Suppressor macrophage treated with lipopolysaccharide for 4 hours (primary cell): ENCODE measurements around the gene OR13C5.
A peak's percentile ranks its signal among the peaks of the same experiment; 100 is the strongest.
"Not testable (repeated sequence)": the region's sequence is repeated elsewhere in the genome, so short reads cannot be mapped to it uniquely, and the experiment has no call there.

Source experiments
- DNase-seq: peaks from one replicate; pipeline ENCODE4 v3.0.0-alpha.2; 2020

The OR13C5 gene

GRCh38 chr9:104599313-104599712 is at the start of gene OR13C5:
Gene OR13C5, minus strand, starts transcription at chr9:104599413. Its CDS starts 0 bp downstream, at chr9:104599413.
- not testable (repeated sequence) for DNase-seq

- DNase-seq, result no peak
Measured at GRCh38 chr9:104635456-104635855, 36.2 kb upstream of the OR13C5 start.

- DNase-seq, result no peak
Measured at GRCh38 chr9:104633976-104634520, 34.8 kb upstream of the OR13C5 start.

- peak; percentile 3 for DNase-seq
Measured at GRCh38 chr9:104625964-104626363, 26.8 kb upstream of the OR13C5 start.

GRCh38 chr9:104618104-104618503 is 18.9 kb upstream of the OR13C5 start, which contains the start of gene OR13C9:
Gene OR13C9, minus strand, starts transcription at chr9:104618204. Its CDS starts 0 bp downstream, at chr9:104618204.
- DNase-seq, result no peak

- DNase-seq, result no peak
Measured at GRCh38 chr9:104617418-104617817, 18.2 kb upstream of the OR13C5 start.

- DNase-seq, result no peak
Measured at GRCh38 chr9:104611213-104611612, 12.0 kb upstream of the OR13C5 start.

- no peak for DNase-seq
Measured at GRCh38 chr9:104608336-104608735, 9.1 kb upstream of the OR13C5 start.

GRCh38 chr9:104606152-104606551 is 6.9 kb upstream of the OR13C5 start:
- no peak for DNase-seq

- not testable (repeated sequence) for DNase-seq
Measured at GRCh38 chr9:104605527-104605926, 6.3 kb upstream of the OR13C5 start, which contains the start of gene OR13C2. Gene OR13C2, minus strand, starts transcription at chr9:104605627. Its CDS starts 0 bp downstream, at chr9:104605627.

GRCh38 chr9:104604801-104605200 is 5.6 kb upstream of the OR13C5 start:
- no peak for DNase-seq

- not testable (repeated sequence) for DNase-seq
Measured at GRCh38 chr9:104598749-104599148, 464 bp downstream of the OR13C5 start.

GRCh38 chr9:104589626-104590025 is 9.6 kb downstream of the OR13C5 start:
- DNase-seq, result no peak

GRCh38 chr9:104586496-104587180 is 12.6 kb downstream of the OR13C5 start:
- DNase-seq, result no peak

GRCh38 chr9:104580562-104580961 is 18.7 kb downstream of the OR13C5 start:
- DNase-seq, result no peak

GRCh38 chr9:104577263-104577662 is 21.9 kb downstream of the OR13C5 start:
- DNase-seq, result no peak

- no peak for DNase-seq
Measured at GRCh38 chr9:104575456-104575855, 23.8 kb downstream of the OR13C5 start.

- DNase-seq, result no peak
Measured at GRCh38 chr9:104572612-104573011, 26.6 kb downstream of the OR13C5 start.

GRCh38 chr9:104568868-104569267 is 30.3 kb downstream of the OR13C5 start, which contains the start of gene OR13C8:
Gene OR13C8, plus strand, starts transcription at chr9:104569168. Its CDS starts 0 bp downstream, at chr9:104569168.
- DNase-seq, result no peak

GRCh38 chr9:104564358-104564757 is 34.9 kb downstream of the OR13C5 start:
- no peak for DNase-seq

- DNase-seq, result no peak
Measured at GRCh38 chr9:104556830-104557634, 42.2 kb downstream of the OR13C5 start.

GRCh38 chr9:104555521-104555920 is 43.7 kb downstream of the OR13C5 start:
- no peak for DNase-seq

- DNase-seq, result no peak
Measured at GRCh38 chr9:104553261-104553660, 46.0 kb downstream of the OR13C5 start.
